Spinal cord (tissue), 10 donors: ENCODE results near the gene KIF21B. TPM values are rescaled to one million over a fixed set of nuclear protein-coding genes. Genes with fewer than 3 reads are reported as not detected.

Experiments used
- DNase-seq, 6 donors: peaks; one replicate each; pipeline versions ENCODE4 v3.0.0 to v3.0.0-alpha.2; 2013 to 2015; ENCODE audit warnings: low spot score in 6 of 6, low read depth in 4 of 6
- H3K27ac ChIP-seq: one replicate; pipeline ENCODE4 v1.5.1; 2013; ENCODE audit warnings: low read depth, low read length, control low read depth
- H3K27me3 ChIP-seq: one replicate; pipeline ENCODE4 v1.6.1; 2013; ENCODE audit warnings: low read length; ENCODE audit not compliant: control insufficient read depth, insufficient read depth
- H3K36me3 ChIP-seq: one replicate; pipeline ENCODE4 v1.6.1; 2013; ENCODE audit warnings: low read length; ENCODE audit not compliant: control insufficient read depth, insufficient read depth
- H3K4me1 ChIP-seq: one replicate; pipeline ENCODE4 v1.6.1; 2013; ENCODE audit warnings: low read length; ENCODE audit not compliant: control insufficient read depth, insufficient read depth
- H3K4me3 ChIP-seq: one replicate; pipeline ENCODE4 v1.5.1; 2013; ENCODE audit warnings: low read depth, low read length, control low read depth
- H3K9me3 ChIP-seq: one replicate; pipeline ENCODE4 v1.6.1; 2013; ENCODE audit warnings: low read length; ENCODE audit not compliant: control insufficient read depth, insufficient read depth
- WGBS: methylation state at CpG from one replicate; pipeline ENCODE4 v1.1.5; 2013; ENCODE audit warnings: missing lambda C conversion rate; ENCODE audit not compliant: insufficient coverage; 5-methylcytosine and 5-hydroxymethylcytosine counted together
- polyA plus RNA-seq, 2 donors: library from polyadenylated mRNA; unstranded; fragments of 120-200 nt; gene quantifications; one replicate each; pipeline ENCODE4 v1.2.1, GENCODE V29; 2013; ENCODE audit not compliant: insufficient read length in 2 of 2
- total RNA-seq, 2 donors: library from RNA; depleted of rRNA in 1 of 2; stranded (reverse); fragments of 120-200 nt in 1 of 2; fragments of >200 nt in 1 of 2; gene quantifications; one replicate each; pipeline versions ENCODE4 v1.2.3 to v1.2.4, GENCODE V29; 2013 to 2014
- donor health status: healthy.

The KIF21B gene
- total and polyA plus RNA-seq, 4 donors: 29.9 to 104 (median 70.1) TPM

DNA sequence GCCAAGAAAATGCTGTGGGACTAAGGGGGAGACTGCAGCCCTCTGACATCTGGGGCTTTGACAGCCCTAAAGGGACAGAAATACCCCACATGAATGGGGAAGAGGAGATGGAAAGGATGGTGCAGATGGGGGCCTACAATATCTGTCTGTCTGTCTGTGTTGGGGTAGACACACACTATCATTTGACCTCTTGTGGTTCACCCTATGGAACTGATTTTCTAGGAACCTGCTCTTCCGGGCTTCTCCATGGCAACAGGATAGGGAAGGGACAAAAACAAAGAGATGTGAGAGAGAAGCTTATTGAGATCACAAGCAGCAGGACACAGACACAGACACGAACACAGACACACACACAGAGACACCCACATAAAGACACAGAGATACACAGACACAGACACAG lies 17.1 kb downstream of the KIF21B start:
- Histone ChIP-seq H3K4me1 (peaks cover 35% of the 10 kb centered on the region), H3K27me3 (no peaks in the 10 kb centered on the region), H3K27ac (no peak overlapping the region), H3K36me3 (peaks cover 72% of the 10 kb centered on the region), H3K4me3 (no peak overlapping the region), H3K9me3 (no peaks in the 10 kb centered on the region)
- WGBS: 20% methylated on average over 1 of the region's 2 CpGs
- DNase-seq: no peak

DNA sequence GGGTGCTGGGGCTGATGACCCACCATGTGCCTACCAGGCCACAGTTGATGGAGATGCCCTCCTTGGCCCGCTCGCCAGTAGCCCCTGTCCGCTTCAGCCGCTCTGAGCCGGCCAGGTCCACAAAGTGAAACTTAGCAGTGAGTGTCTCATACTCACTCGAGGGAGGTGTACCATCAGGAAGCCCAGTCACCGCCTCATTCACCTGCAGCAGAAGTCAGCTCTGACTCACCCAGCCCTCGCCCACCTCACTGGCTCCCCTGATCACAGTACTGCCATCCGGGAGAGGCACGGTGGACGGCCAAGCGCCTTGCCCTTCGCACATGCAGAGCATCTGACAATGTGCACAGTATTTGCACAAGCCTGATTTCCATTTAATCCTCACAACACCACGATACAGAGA lies 18.8 kb downstream of the KIF21B start:
- H3K4me3 ChIP-seq: no peak overlapping the region
- peaks cover 83% of the 10 kb centered on the region for H3K36me3 ChIP-seq

DNA sequence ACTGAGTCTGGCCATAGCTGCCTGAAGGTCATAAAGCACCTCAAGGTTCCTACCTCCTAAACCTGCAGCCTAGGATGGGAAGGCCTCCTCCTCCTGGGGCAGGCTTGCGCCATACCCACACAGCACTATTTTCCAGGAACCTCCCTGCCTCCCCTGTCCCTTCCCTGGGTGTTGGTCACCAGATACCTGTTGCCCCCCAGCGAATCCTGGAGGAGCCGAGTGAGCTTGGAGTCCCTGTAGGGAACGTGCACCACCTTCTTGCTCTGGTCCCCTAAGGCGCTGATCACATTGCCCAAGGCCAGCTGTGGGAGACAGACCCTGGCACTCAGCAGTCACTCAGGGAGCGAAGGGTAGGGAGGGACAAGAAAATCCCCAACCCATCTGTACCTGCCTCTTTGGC lies 19.4 kb downstream of the KIF21B start:
- Histone ChIP-seq H3K36me3 (peaks cover 86% of the 10 kb centered on the region), H3K27ac (no peak overlapping the region), H3K4me1 (peaks cover 12% of the 10 kb centered on the region), H3K27me3 (no peaks in the 10 kb centered on the region), H3K4me3 (no peak overlapping the region), H3K9me3 (no peaks in the 10 kb centered on the region)
- no peak for DNase-seq
- WGBS: 94% methylated on average over 5 of the region's 6 CpGs

More for the DNA sequence above, 18.8 kb downstream of the KIF21B start:
- peaks cover 18% of the 10 kb centered on the region for H3K4me1 ChIP-seq
- H3K9me3 ChIP-seq: no peaks in the 10 kb centered on the region
- no peak for DNase-seq
- WGBS: 92% methylated on average over 14 of the region's 14 CpGs
- H3K27me3 ChIP-seq: no peaks in the 10 kb centered on the region
- H3K27ac ChIP-seq: no peak overlapping the region

DNA sequence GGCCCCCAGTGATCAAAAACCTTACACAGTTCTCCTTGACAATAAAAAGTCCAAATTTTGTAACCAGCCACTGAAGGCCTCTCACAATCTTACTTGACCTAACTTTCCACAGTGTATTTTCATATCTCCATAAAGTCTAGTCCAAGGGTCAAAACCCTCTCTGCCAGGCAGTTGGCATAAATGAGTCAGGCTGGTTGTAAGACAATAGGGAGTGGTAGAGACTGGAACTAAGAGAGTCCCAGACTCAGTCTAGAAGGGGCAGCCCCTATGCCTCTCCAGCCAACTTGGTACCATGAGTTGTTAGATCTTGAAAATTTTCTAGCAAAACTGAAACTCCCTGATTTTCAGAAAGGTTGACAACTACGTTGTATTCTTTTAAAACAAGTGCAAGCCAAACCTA lies 21.0 kb downstream of the KIF21B start:
- H3K27me3 ChIP-seq: no peaks in the 10 kb centered on the region
- H3K4me3 ChIP-seq: no peak overlapping the region
- WGBS: 91% methylated on average over 1 of the region's 1 CpG
- no peak for DNase-seq
- H3K9me3 ChIP-seq: no peaks in the 10 kb centered on the region
- no peaks in the 10 kb centered on the region for H3K4me1 ChIP-seq
- H3K36me3 ChIP-seq: peaks cover 86% of the 10 kb centered on the region
- H3K27ac ChIP-seq: no peak overlapping the region

DNA sequence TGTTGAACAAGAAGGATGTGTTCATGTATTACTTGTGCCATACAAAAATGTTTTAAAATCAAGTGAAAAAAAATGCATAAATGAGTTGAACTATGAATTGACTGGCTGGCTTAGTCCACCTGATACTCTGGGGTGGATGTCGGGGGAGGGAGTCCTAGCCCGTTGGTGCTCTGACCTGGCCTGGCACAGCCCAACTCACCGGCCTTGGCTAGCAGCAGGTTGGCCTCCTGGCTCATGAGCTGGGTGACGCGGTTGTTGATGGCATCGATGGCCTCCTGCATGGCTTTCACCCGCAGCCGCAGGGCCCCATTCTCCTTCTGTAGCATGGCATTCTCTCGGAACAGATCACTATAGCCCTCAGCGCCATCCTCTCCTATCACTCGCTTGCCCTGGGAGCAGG lies 21.6 kb downstream of the KIF21B start:
- Histone ChIP-seq H3K27me3 (no peaks in the 10 kb centered on the region), H3K4me3 (no peak overlapping the region), H3K4me1 (no peaks in the 10 kb centered on the region), H3K9me3 (no peaks in the 10 kb centered on the region), H3K36me3 (peaks cover 86% of the 10 kb centered on the region), H3K27ac (no peak overlapping the region)
- 69% methylated on average over 8 of the region's 11 CpGs for WGBS
- DNase-seq: no peak

GRCh38 chr1:201000391-201000790 lies 23.1 kb downstream of the KIF21B start:
- 97% methylated on average over 25 of the region's 25 CpGs for WGBS
- H3K4me3 ChIP-seq: no peak overlapping the region
- no peaks in the 10 kb centered on the region for H3K27me3 ChIP-seq
- H3K36me3 ChIP-seq: peaks cover 92% of the 10 kb centered on the region
- H3K27ac ChIP-seq: no peak overlapping the region
- no peak for DNase-seq
- H3K9me3 ChIP-seq: no peaks in the 10 kb centered on the region
- no peaks in the 10 kb centered on the region for H3K4me1 ChIP-seq

DNA sequence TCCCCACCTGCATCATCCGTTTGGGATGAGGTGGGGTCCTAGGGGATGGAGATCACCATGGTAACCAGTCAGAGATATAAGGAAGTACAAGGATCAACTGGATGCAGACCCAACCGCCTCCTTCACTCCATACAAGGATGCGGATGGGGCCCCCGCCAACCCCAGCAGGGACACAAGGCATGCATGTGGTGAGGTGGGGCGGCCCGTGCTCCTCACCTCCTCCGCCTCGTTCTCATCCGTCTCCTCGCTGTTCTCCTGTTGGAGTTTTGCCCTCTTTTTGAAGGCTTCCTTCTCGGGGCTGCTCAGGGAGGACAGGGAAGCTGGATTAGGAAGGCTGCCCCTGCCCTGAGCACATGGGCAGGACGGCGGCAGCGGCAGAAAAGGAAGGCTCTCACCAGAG lies 23.8 kb downstream of the KIF21B start:
- H3K9me3 ChIP-seq: no peaks in the 10 kb centered on the region
- H3K4me1 ChIP-seq: no peaks in the 10 kb centered on the region
- 82% methylated on average over 7 of the region's 14 CpGs for WGBS
- peaks cover 92% of the 10 kb centered on the region for H3K36me3 ChIP-seq
- H3K27ac ChIP-seq: no peak overlapping the region
- DNase-seq: no peak
- no peaks in the 10 kb centered on the region for H3K27me3 ChIP-seq
- H3K4me3 ChIP-seq: no peak overlapping the region

GRCh38 chr1:200998323-200998722 lies 25.2 kb downstream of the KIF21B start:
- no peaks in the 10 kb centered on the region for H3K27me3 ChIP-seq
- H3K9me3 ChIP-seq: no peaks in the 10 kb centered on the region
- H3K4me1 ChIP-seq: no peaks in the 10 kb centered on the region
- peaks cover 88% of the 10 kb centered on the region for H3K36me3 ChIP-seq
- H3K27ac ChIP-seq: no peak overlapping the region
- 90% methylated on average over 16 of the region's 16 CpGs for WGBS
- H3K4me3 ChIP-seq: no peak overlapping the region
- DNase-seq: no peak

GRCh38 chr1:200992382-200993048 lies 31.0 kb downstream of the KIF21B start:
- Histone ChIP-seq H3K36me3 (peaks cover 93% of the 10 kb centered on the region), H3K4me3 (no peak overlapping the region), H3K27ac (no peak overlapping the region), H3K27me3 (no peaks in the 10 kb centered on the region), H3K4me1 (peaks cover 30% of the 10 kb centered on the region), H3K9me3 (no peaks in the 10 kb centered on the region)
- DNase-seq: no peak
- 41% methylated on average over 2 of the region's 4 CpGs for WGBS

- no peaks in the 10 kb centered on the region for H3K27me3 ChIP-seq
- H3K4me1 ChIP-seq: peaks cover 30% of the 10 kb centered on the region
- no peak overlapping the region for H3K4me3 ChIP-seq
- no peaks in the 10 kb centered on the region for H3K9me3 ChIP-seq
- 57% methylated on average over 9 of the region's 10 CpGs for WGBS
- peaks cover 90% of the 10 kb centered on the region for H3K36me3 ChIP-seq
- peak overlapping the region; percentile 26 for H3K27ac ChIP-seq
- peak in 1 of 6 donors; percentile 73 for DNase-seq
These were observed 32.4 kb downstream of the KIF21B start for GRCh38 chr1:200991097-200991614.
